GM19372 (cell line): Measurements from ENCODE around the gene PPP1R9A.

Experiments used
- ATAC-seq: cut with Tn5 transposase; IDR thresholded peaks from one replicate; pipeline ENCODE4 v1.9.1; 2021; ENCODE audit warnings: mild to moderate bottlenecking, low read depth, moderate library complexity; ENCODE audit not compliant: unreplicated experiment

Gene PPP1R9A

GRCh38 chr7:95089414-95090315, 182.3 kb downstream of the PPP1R9A start:
- ATAC-seq: no peak

- no peak for ATAC-seq
Observed at GRCh38 chr7:95092324-95092723, 184.9 kb downstream of the PPP1R9A start.

- ATAC-seq: no peak
Observed at GRCh38 chr7:95095259-95095965, 188.0 kb downstream of the PPP1R9A start.

GRCh38 chr7:95095966-95096540, 188.7 kb downstream of the PPP1R9A start:
- ATAC-seq: no peak

- no peak for ATAC-seq
Observed at GRCh38 chr7:95097291-95097690, 189.9 kb downstream of the PPP1R9A start.

GRCh38 chr7:95097851-95098250, 190.5 kb downstream of the PPP1R9A start:
- ATAC-seq: no peak

- ATAC-seq: no peak
Observed at GRCh38 chr7:95099106-95099505, 191.7 kb downstream of the PPP1R9A start.

GRCh38 chr7:95101422-95101821, 194.0 kb downstream of the PPP1R9A start:
- ATAC-seq: no peak

- no peak for ATAC-seq
Observed at GRCh38 chr7:95102662-95103061, 195.3 kb downstream of the PPP1R9A start.

GRCh38 chr7:95104739-95105138, 197.3 kb downstream of the PPP1R9A start:
- ATAC-seq: no peak

GRCh38 chr7:95105627-95106026, 198.2 kb downstream of the PPP1R9A start:
- ATAC-seq: no peak

GRCh38 chr7:95106401-95106800, 199.0 kb downstream of the PPP1R9A start:
- ATAC-seq: no peak

GRCh38 chr7:95110707-95111106, 203.3 kb downstream of the PPP1R9A start:
- ATAC-seq: no peak

- no peak for ATAC-seq
Observed at GRCh38 chr7:95113590-95113989, 206.2 kb downstream of the PPP1R9A start.

- ATAC-seq: no peak
Observed at GRCh38 chr7:95126053-95126709, 218.8 kb downstream of the PPP1R9A start.

GRCh38 chr7:95132500-95132899, 225.1 kb downstream of the PPP1R9A start:
- ATAC-seq: no peak

- ATAC-seq: no peak
Observed at GRCh38 chr7:95139922-95140321, 232.5 kb downstream of the PPP1R9A start.

GRCh38 chr7:95141755-95142154, 234.4 kb downstream of the PPP1R9A start:
- ATAC-seq: no peak

GRCh38 chr7:95144256-95144655, 236.9 kb downstream of the PPP1R9A start:
- no peak for ATAC-seq

GRCh38 chr7:95155965-95156364, 248.6 kb downstream of the PPP1R9A start:
- no peak for ATAC-seq

GRCh38 chr7:95157381-95157780, 250.0 kb downstream of the PPP1R9A start:
- no peak for ATAC-seq
